ENCODE results near the gene B9D1.

DNA sequence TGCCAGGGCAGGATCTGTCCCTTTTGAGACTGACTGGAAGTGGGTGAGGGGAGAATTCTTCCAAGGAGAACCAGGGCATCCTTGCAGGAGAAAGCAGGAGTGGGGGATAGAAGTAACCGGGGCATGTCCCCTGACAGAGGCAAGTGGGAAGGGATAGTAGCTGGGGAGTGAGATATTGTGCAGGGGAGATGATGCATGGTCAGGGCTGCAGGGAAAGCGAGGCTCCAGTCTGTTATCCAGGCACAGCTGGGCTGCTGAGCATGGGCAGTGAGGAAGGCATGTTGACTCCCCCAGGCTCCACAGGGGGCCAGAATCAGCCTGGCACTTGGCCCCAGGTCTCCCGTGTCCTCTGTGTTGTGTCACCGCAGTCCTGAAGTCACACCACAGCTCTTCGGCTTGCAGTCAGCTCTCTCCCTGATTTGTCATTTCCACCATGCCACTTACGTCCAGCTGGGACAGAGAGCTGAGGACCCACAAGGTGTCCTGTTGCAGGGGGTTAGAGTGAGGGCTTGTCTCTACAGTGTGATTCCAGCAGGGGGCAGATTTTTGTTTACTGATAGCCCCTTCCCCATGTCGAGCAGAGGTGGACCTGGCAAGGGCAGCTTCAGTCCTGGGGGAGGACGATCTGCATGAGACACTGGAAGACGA, 40.9 kb downstream of the B9D1 start:
- TF ChIP-seq, protein P1, sequence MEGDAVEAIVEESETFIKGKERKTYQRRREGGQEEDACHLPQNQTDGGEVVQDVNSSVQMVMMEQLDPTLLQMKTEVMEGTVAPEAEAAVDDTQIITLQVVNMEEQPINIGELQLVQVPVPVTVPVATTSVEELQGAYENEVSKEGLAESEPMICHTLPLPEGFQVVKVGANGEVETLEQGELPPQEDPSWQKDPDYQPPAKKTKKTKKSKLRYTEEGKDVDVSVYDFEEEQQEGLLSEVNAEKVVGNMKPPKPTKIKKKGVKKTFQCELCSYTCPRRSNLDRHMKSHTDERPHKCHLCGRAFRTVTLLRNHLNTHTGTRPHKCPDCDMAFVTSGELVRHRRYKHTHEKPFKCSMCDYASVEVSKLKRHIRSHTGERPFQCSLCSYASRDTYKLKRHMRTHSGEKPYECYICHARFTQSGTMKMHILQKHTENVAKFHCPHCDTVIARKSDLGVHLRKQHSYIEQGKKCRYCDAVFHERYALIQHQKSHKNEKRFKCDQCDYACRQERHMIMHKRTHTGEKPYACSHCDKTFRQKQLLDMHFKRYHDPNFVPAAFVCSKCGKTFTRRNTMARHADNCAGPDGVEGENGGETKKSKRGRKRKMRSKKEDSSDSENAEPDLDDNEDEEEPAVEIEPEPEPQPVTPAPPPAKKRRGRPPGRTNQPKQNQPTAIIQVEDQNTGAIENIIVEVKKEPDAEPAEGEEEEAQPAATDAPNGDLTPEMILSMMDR (conservative IDR thresholded peaks at IDR 0.05; ENCODE audit: low read length): peak; percentile 52
- no peak for TF ChIP-seq EZH2phosphoT487 (IDR thresholded peaks at IDR 0.05; ENCODE audit: borderline replicate concordance, low read depth, low read length)

All from OCI-LY7 (cell line).